Measurements from ENCODE around the gene C9orf152.

DNA sequence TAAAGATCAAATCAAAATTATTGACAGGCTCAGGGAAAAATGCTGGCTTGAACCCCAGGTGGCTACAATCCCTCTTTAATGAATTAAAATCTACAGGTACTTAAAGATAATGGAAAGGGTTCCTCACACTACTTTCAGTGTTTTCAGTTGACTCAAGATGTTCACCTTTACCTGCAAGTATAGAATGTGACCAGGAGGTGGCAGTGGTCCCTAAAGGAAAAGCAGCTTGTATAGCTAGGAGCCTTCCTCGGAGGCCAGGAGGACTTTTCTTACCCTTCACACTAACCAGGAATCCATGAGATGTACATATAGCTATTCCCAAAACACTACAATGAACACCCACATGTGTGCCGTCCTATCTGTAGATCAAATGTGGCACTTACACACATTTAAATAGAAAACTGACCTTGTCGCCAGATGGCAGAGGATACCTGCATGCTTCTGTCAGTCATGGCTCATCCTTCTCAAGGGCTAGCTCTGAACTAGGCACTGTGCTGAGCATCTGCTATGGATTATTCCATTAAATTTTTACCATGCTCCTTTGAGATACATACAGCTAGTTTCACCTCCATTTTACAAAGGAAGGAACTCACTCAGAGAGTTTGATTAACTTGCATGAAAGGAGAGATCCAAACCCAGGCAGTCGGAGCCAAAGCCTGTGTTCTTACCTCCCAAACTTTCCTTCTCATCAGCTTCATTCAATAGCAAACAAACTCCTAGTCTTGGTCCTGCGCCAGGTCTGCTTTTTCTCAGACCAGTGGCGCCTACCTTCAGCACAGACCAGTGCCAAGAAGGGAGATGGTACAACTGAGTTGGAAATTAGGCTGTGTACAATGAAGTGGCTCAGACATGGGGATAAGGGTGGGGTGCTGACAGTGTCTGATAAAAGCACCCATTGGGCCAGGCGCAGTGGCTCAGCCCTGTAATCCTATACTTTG is 24.5 kb downstream of the C9orf152 start:
- TF ChIP-seq, protein P1, sequence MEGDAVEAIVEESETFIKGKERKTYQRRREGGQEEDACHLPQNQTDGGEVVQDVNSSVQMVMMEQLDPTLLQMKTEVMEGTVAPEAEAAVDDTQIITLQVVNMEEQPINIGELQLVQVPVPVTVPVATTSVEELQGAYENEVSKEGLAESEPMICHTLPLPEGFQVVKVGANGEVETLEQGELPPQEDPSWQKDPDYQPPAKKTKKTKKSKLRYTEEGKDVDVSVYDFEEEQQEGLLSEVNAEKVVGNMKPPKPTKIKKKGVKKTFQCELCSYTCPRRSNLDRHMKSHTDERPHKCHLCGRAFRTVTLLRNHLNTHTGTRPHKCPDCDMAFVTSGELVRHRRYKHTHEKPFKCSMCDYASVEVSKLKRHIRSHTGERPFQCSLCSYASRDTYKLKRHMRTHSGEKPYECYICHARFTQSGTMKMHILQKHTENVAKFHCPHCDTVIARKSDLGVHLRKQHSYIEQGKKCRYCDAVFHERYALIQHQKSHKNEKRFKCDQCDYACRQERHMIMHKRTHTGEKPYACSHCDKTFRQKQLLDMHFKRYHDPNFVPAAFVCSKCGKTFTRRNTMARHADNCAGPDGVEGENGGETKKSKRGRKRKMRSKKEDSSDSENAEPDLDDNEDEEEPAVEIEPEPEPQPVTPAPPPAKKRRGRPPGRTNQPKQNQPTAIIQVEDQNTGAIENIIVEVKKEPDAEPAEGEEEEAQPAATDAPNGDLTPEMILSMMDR (conservative IDR thresholded peaks at IDR 0.05; ENCODE audit: low read depth, low read length): peak; percentile 75
- TF ChIP-seq EZH2 (IDR thresholded peaks at IDR 0.05; ENCODE audit: borderline replicate concordance, low read depth, low read length, poor library complexity, severe bottlenecking): no peak

All from A673 (cell line).